Umbilical cord (tissue), 2 donors: ENCODE measurements around the gene SORBS2. TPM values are rescaled to one million over a fixed set of nuclear protein-coding genes. Genes with fewer than 3 reads are reported as not detected.

ENCODE experiments used
- DNase-seq: peaks from one replicate; pipeline ENCODE4 v3.0.0-alpha.2; 2015; ENCODE audit warnings: low spot score
- total RNA-seq: library from RNA; depleted of rRNA; stranded (reverse); fragments of >200 nt; gene quantifications from one replicate; pipeline ENCODE4 v1.2.3, GENCODE V29; 2014; ENCODE audit warnings: low replicate concordance; ENCODE audit not compliant: insufficient read depth

SORBS2 gene
- total RNA-seq, 1 donor from 2014 or later: 354 TPM

DNA sequence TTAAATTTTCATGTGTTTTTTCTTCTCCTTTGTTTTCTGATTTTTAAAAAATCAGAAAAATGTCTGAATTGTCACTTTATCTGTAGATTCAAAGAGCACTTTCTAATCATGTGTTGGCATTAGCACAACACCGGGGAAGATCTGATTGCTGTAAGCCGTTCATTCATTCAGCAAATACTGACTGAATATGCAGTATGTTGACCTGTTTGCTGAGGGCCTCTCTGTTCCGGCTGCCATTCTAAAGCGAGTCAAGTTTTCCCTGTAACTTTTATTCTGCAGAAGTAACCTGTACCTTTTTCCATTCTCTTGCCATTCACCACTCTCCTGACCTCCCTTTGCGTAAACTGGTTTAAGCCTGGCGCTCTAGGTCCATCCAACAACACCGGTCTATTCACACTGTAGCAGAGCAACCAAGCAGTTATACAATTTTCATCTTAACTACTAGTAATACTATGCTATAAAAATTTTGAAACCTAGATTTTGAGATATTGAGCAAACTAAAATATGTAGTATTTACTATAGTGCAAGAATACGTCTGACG lies 6.7 kb downstream of the SORBS2 start:
- DNase-seq: no peak

DNA sequence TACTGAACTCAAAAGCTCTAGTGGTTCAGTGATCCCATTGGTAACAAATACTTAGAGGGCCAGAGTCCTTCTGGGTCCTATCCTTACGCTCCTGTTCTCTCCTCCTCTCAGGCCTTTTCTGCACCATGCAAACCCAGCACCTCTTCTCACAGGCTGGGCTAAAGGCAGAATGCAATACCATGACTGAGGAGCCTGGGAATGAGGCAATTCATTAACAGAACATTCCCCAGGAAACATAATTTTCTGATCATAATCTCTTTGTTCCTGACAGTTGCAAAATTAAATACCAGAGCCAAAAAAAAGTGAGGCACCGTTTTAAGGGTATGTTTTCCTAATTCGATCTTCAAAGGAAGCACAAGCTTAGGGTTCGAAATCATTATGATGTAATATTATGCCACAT lies 9.0 kb downstream of the SORBS2 start:
- no peak for DNase-seq

DNA sequence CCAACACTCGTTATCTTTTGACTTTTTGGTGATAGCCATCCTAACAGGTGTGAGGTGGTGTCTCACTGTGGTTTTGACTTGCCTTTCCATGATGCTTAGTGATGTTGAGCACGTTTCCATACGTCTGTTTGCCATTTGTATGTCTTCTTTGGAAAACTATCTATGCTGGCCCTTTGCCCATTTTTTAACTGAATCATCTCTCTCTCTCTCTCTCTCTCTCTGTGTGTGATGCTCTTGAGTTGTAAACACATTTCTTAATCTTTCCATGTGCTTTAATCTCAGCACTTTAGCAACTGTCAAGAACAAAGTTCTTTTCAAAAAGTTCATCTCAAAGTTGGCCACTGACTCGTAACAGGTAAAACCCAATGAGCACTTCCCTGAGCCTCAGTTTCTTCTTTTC lies 10.5 kb downstream of the SORBS2 start:
- DNase-seq: no peak

DNA sequence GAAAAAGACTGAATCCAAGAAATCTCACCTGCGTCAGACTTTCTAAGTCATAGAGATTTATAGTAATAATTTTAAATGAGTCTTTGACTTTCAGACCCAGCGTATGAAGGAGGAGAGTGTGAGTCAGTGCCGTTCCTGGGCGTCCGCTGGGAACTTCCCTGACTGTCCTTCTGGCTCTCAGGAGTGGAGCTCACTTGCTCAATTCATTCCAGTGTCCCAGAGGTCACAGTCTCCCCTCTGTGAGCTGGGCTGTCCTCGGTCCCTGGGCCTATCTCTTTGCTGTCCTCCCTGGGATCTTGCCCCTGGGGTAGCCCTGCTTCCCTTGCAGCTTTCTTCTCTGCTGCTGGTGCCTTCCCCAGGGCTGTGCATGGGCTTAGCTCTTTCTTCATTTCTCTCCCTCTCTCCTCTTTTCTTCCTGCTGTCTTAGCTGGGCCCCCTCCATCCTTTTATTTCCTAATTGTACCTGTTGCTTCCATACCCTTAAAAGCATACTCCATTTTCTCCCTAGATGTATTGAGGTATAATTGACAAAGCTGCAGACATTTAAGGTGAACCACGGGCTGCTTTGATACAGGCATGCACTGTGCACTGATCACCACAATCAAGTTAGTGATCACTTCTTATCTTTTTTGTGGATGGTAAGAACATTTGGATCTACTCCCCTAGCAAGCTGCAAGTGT lies 11.6 kb downstream of the SORBS2 start:
- no peak for DNase-seq

DNA sequence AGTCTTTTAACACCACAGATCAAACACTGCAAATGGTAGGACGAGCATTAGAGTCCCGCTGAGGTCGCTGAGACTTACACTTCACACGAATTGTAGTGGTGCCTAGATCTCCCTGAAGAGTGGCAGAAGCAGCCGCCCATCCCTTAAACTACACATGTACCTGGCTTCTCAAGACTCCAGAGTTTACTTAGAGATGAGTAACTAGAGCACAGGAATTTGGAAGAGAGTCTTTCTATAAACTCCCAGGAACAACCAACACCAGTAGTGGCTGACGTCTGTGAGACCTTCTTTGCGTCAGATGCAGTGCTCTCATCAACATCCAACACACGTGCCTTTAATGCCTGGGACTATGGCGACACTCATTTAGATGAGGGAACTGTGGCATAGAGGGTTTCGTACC lies 12.6 kb downstream of the SORBS2 start:
- no peak for DNase-seq

DNA sequence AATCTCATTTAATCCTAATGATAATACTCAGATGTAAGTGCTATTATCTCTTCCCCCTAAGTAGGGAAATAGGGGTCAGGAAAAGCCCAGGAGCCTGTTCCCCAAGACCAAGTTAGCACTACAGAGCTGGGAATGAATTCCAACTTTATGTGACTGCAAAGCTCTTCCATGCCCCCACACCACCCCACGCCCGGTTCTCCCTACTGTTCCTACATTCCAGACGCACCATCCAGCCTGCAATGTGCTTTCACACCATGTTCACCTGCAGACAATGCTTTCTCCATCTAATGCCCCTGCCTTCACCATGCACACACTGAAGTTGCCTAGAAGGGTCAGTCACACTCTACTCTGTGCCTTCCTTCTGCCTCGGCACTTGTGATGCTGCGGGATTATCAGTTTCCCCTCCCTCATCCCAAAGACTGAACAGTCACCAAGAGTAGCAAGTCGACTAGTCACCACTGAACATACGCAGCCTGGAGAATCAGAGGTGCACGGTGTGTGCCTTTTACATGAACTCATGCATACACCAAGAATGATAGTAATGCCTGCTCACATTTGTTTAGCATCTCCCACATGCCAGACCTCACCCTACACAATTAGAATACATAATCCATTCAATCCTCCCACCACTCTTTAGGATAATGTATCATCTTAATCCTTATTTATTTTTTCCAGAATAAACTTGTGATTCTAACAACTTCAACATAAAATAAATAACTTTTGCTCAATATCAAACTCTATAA lies 14.2 kb downstream of the SORBS2 start:
- no peak for DNase-seq

DNA sequence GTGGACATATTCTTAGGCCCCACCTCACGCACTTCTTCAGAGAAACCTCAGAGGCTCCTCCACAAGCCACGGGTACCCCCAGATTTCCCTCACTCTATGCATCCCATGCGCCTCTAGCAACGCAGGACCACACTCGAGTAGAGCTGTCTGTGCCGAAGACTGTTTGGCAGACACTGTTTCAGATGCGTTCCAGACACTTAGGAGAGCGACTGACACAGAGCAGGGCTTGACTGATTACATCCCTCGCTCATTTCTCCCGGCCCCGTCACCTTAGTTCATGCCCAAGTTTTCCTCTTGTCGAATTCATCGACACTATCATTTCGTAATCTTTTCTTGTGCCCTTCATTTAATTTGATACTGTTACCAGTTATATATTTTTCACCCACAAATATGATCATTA lies 15.0 kb downstream of the SORBS2 start:
- peak; percentile 67 for DNase-seq

DNA sequence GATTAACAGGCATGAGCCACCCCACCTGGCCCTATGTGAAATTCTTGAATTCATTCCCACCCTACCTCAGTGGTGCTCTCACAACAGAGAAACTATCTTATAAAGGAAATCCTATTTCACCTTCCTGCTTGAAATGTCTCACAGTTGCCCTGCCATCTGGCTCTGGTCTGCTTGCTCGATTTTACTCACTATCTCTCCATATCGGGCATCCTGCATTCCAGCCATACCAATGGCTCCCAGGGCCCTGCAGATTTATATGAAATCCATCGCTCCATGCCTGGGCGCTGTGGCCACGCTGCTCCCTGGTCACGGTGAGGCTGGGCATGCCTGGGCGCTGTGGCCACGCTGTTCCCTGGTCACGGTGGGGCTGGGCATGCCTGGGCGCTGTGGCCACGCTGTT lies 15.8 kb downstream of the SORBS2 start:
- no peak for DNase-seq

DNA sequence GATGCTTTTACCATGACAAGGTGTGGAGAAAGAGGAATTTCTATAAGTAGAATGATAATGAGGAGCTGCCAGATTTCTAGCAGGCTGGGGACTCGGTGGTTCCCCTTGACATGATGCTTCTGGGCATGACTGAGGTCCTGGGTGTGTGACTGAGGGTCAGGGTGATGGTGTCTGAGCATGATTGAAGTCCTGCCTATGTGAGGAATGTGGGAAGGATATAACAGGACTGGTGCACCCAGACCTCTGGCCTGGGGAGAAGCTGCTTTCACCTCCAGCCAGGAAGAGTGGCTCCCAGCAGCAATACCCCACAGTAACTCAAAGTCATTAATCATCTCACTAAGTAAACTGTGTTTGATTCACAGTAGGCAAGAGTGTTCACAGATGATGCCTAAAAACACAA lies 17.4 kb downstream of the SORBS2 start:
- DNase-seq: no peak

DNA sequence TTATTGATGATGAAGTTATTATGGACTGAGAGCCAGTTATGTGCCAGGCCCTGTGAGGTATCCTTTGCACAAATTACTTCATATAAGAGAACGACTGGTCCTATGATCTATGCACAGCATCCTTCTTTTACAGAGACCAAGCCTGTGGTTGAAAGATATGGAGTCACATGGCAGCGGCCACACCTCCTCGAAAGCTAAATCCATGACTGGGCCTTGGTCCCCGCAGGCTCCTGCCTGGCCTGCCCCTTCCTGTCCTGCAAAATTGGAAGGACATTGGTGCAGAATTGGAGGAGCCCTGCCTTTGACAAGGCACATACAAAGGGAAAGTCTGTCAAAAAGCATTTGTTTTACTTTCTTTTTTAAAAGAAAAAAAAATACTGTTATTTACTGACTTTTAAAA lies 18.3 kb downstream of the SORBS2 start:
- no peak for DNase-seq

DNA sequence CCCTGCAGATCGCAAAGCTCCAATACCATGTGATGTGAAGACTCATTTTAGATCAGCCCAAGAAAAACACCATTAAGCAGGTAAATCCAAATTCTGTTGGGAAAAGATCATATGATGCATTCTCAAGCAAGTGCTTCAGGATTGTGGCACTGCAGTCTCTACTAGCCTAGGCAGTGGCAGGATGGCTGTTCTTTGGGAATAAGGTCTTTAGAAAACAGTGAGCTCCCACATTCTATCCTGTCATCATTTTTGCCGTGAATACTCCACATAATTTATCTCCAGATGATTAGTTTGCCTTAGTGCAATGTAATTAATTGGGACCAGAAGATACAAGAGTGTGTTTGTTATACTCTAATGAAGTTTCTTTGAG lies 18.9 kb downstream of the SORBS2 start:
- DNase-seq: no peak

DNA sequence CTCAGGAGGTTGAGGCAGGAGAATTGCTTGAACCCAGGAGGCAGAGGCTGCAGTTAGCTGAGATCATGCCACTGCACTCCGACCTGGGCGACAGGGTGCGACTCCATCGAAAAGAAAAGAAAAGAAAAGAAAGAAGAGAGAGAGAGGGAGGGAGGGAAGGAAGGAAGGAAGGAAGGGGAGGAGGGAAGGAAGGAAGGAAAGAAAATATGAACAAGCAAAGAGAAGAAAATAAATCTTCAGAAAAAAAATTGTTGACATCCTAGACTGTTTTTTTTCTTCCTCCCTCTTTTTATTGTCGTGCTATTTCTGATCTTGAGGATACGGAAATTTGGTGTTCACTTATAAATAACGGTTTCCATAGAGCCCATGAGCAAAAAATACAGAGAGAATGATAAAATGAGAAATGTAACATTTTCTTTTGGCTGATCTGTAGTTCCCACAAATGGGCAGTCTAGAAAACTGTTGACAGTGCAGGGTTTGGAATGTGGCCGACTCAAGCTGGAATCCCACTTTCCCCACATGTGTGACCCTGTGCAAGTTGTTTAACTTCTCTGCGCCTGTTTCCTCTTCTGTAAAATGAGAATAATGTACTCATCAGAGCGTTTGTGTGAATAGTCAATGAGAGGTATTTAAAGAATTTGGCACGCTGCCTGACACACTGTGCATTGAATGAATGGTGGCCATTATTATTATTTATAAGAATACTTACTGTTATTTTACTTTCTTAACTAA lies 19.4 kb downstream of the SORBS2 start:
- peak; percentile 68 for DNase-seq

DNA sequence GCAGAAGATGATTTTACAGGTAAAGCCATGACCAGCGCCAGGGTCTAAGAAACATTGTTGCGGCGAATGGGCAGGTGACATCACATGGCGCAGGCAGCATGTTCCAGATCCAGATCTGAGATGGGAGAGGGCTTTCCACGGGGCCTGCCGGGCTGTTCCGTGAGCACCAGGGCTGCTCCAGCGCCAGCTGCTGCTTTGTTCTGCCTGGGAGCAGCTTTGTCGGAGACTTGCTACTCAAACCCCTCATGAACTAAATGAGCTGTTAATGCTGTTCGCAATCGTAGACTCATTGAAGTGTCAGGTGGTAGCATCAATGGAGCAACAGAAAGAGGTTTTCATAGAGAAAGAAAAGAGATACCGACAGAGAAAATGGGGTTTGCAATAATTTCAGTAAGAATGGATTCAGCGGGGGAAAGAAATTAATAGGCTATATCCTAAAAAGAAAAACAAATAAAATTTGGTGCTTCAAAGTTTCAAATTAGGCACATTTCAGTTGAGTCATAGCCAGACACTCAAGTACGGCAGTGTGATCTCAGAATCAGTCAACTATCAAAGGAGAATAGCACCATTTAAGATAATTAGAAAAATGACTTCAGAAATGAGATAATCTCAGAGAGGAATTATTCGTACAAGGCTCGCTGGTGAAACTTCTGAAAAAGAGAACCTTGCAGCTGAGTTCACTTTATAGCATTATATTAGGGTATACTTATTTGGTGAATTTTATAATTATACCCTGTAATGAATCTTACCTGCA lies 23.9 kb downstream of the SORBS2 start:
- DNase-seq: no peak

DNA sequence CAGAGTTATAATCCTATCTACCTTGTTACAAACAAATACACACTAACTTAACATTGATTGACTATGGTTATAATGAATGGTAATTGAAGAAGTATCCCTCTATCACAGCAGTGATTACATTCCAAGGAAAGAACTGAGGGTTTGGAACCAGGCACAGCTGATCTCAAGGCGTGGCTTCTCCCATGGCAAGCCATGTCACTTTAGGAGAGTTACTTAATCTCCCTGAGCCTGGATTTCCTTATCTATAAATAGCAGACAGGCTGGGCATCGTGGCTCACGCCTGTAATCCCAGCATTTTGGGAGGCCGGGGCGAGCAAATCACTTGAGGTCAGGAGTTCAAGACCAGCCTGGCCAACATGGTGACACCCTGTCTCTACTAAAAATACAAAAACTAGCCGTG lies 25.6 kb downstream of the SORBS2 start:
- no peak for DNase-seq

DNA sequence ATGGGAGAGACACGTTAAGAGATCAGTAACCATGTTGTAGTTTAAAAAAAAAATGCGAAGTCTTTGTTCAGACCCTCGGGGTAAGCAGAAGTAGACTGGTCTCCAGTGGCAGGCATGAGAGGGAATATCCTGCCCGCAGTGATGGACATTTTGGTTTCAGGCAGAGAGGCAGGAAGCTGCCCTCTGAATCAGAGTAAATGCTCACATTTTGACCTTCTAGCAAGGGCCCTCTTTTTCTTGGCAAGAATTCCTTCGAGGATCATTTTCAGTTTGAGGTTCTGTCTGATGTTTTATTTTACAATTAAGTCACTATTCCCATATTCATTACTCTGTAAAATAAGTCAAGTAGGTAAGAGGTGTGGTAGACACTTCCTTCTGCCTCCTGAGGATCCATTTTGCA lies 28.4 kb downstream of the SORBS2 start:
- no peak for DNase-seq

DNA sequence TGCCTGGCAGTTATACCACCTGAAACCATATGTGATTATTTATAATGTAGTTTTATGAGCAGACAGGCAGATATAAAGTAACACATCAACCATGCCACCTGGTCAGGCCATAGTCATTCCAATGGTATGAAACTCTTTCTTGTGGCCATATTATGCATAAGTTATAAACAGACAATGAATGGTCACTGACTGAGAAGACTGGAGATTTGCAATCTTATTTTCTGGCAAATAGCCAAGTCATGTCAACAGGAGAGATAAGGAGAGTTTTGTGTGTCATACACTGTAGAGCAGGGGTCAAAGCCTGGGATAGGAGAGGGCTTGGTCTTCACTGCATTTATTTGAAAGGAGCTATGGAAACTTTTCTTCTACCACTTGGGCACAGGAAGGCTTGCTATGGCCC lies 29.5 kb downstream of the SORBS2 start:
- no peak for DNase-seq

DNA sequence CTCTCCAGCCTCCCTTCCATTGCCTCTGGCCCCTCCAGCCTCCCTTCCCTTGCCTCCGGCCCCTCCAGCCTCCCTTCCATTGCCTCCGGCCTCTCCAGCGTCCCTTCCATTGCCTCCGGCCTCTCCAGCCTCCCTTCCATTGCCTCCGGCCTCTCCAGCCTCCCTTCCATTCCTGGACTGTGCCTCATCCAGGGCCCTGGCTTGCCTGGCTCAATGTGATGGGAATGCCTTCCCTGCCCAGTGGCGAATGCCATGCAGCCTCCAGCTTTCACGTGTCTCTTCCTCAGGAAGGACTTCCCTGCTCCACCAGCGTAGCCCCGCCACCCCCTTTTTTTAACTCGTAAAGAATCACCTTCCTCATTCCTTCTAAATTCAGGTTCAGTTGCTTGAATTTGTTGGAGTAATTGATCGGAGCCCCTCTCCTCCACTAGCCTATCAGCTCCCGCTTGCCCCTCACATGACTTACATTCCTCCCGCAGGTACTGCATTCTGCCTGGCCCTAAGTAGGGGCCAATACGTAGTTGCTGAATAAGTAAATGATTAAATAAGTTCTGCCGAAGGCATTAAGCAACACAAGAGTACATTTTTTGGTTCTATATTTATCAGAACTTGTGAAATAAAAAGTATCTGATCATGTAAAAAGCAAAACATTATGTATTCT lies 30.3 kb downstream of the SORBS2 start:
- no peak for DNase-seq

DNA sequence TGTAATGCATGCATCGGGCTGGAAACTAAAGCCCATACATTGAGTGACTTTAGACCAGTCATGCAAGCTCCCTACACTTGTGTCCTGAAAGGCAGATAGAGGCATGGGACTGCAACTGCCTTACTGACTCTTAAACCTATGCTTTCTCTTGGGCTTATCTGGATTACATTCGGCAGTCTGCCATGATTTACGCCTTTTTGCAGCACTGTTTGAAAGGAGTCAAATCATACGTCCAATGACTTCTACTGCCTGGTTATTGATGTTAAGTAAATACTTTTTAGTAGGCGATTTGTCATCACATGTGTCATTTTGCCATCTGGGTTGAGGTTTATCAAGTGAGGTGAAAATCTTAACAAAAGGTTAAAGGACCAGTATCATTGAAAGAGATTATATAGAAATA lies 31.5 kb downstream of the SORBS2 start:
- no peak for DNase-seq

DNA sequence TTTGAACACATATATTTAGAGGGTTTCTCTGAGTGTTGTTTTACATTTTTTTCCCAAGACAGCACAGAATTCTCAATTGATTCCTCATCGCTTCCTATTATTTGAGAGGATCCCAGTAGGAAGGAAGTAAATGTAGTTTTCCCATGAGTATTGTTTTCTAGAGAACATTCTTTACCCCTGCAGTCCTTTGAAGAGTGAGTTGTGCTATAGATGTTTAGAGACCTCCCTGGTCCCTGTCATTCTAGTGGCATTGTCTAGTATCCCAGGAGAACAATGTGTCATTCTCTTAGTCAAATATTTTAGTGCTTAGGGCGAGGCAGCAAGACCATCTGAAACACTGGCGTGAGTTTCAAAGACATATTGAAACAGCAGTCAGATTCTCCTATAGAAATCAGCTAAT lies 32.5 kb downstream of the SORBS2 start:
- DNase-seq: no peak

DNA sequence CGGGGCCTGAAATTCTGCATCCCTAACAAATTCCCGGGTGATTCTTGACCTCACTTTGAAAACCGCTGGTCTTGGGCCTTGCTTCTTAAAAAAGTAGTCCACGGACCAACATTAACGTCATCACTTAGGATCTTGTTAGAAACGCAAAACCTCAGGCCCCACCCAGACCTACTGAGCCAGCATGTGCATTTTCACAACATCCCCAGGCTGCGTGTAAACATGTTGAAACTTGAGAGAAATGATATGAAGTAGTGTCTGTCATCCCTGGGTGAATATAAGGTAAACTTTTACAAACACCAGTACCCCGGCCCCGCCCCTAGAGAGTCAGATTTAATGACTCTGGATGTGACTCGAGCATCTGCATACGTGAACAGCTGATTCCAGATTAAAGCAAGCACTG lies 33.7 kb downstream of the SORBS2 start:
- DNase-seq: peak; percentile 60

DNA sequence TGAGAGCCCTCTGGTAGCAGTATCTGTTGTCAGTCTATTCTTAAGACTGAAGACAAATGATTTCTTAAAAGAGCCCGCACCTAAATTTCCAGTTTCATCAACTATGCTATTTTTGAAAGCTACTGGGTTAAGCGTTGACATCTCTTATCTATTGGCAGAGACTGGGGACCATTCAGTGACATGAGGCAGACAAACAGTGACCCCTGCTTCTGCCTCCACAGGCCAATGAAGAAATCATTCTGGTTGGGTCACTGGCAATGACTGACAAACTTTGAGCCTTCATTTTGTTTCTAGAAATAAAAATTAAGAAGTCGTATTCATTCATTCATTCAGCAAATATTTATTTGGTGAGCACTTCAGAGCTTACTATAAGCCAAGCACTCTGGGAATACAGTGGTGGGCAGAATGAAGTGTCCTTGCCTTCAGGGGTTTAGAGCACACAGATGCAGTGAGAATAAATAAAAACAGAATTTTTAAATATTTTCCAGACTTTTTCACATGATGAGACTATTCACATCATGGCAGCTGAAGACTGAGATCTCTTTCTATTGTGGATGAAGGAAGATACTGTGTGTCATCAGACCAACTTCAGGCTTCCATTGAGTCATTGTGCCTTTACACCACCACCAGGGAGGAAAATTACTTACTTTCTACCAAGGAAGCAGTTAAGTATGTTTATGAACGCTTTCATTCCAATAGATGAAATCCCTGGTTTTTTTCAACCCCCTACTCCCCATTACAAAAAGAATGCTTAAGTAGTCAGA lies 36.0 kb downstream of the SORBS2 start:
- DNase-seq: no peak
